H1 (cell line): ENCODE measurements around the gene PRKD1. TPM values are rescaled to one million over a fixed set of nuclear protein-coding genes. Genes with fewer than 3 reads are reported as not detected.

Experiments used
- CTCF ChIA-PET: fragments of 300-600 bp; sonication (Branson Sonifier 250); formaldehyde crosslinking; loops from one replicate; lab custom pipeline; 2021; ENCODE audit not compliant: partially characterized antibody; lab: Charles Lee
- POLR2A ChIA-PET: fragments of 300-600 bp; sonication (Branson Sonifier 250); formaldehyde crosslinking; loops from one replicate; lab custom pipeline; 2021; ENCODE audit warnings: inconsistent platforms; ENCODE audit not compliant: partially characterized antibody; lab: Charles Lee
- DNase-seq, 2 experiments: peaks; one replicate each; pipeline versions ENCODE4 v3.0.0 to v3.0.0-alpha.2; 2010 to 2022; ENCODE audit warnings: low spot score in 2 of 2, low read depth in 1 of 2, mixed read lengths in 1 of 2
- FAIRE-seq: peaks from 2 replicates; lab custom pipeline; 2011; peaks lifted over from hg19 to GRCh38; lab: Jason Lieb, UNC
- H2AFZ ChIP-seq: 2 replicates; pipeline ENCODE4 v1.8.1; 2012; ENCODE audit warnings: low read length, inconsistent platforms
- H2AK5ac ChIP-seq: 2 replicates; pipeline ENCODE4 v1.6.1; 2013; ENCODE audit warnings: low read depth, low read length
- H2BK120ac ChIP-seq: replicated peaks from 2 replicates; pipeline ENCODE3; 2013; ENCODE audit warnings: low read depth, low read length, inconsistent platforms
- H2BK12ac ChIP-seq: 2 replicates; pipeline ENCODE4 v1.6.1; 2013; ENCODE audit warnings: low read depth, low read length
- H2BK15ac ChIP-seq: 2 replicates; pipeline ENCODE4 v1.6.1; 2013; ENCODE audit warnings: low read length
- H2BK20ac ChIP-seq: 2 replicates; pipeline ENCODE4 v1.6.1; 2013; ENCODE audit warnings: low read length
- H2BK5ac ChIP-seq: 2 replicates; pipeline ENCODE4 v1.6.1; 2013; ENCODE audit warnings: low read depth, low read length
- H3K14ac ChIP-seq: 2 replicates; pipeline ENCODE4 v1.6.1; 2013; ENCODE audit warnings: inconsistent platforms; ENCODE audit not compliant: insufficient read length
- H3K18ac ChIP-seq: 2 replicates; pipeline ENCODE4 v1.6.1; 2013; ENCODE audit warnings: low read length; ENCODE audit errors: extremely low read depth
- H3K23ac ChIP-seq: 2 replicates; pipeline ENCODE4 v1.6.1; 2013; ENCODE audit warnings: inconsistent platforms; ENCODE audit not compliant: insufficient read length
- H3K23me2 ChIP-seq: 2 replicates; pipeline ENCODE4 v1.6.1; 2013; ENCODE audit warnings: low read depth, low read length
- H3K27ac ChIP-seq: 2 replicates; pipeline ENCODE4 v1.6.1; 2011; ENCODE audit warnings: low read depth, low read length, inconsistent platforms
- H3K27me3 ChIP-seq, 4 experiments: replicated peaks in 1 of 4; 1 replicate in 1 of 4; 2 replicates in 3 of 4; pipeline versions ENCODE4 v1.6.1 to v1.8.1; 2011 to 2013; ENCODE audit warnings: low read length in 3 of 4, mild to moderate bottlenecking in 3 of 4, inconsistent platforms in 2 of 4, mixed read lengths in 2 of 4, moderate library complexity in 1 of 4; ENCODE audit not compliant: control insufficient read depth in 3 of 4, insufficient read depth in 3 of 4; ENCODE audit errors: extremely low read depth in 1 of 4
- H3K36me3 ChIP-seq, 4 experiments: 2 replicates each; pipeline versions ENCODE4 v1.6.1 to v1.8.1; 2011 to 2013; ENCODE audit warnings: mild to moderate bottlenecking in 4 of 4, low read length in 3 of 4, moderate library complexity in 2 of 4, control low read depth in 1 of 4, inconsistent platforms in 1 of 4; ENCODE audit not compliant: insufficient read depth in 4 of 4, control insufficient read depth in 2 of 4
- H3K4ac ChIP-seq: replicated peaks from 2 replicates; pipeline ENCODE3; 2013; ENCODE audit warnings: low read length, low read depth, mixed read lengths, inconsistent platforms; ENCODE audit not compliant: insufficient read length
- H3K4me1 ChIP-seq, 4 experiments: replicated peaks in 1 of 4; 1 replicate in 1 of 4; 2 replicates in 3 of 4; pipeline versions ENCODE4 v1.6.1 to v1.8.1; 2011 to 2013; ENCODE audit warnings: low read length in 3 of 4, inconsistent platforms in 2 of 4, mixed read lengths in 1 of 4; ENCODE audit not compliant: insufficient read depth in 4 of 4, control insufficient read depth in 3 of 4
- H3K4me2 ChIP-seq, 2 experiments: 2 replicates each; pipeline versions ENCODE4 v1.6.1 to v1.8.1; 2011 to 2013; ENCODE audit warnings: low read depth in 2 of 2, low read length in 2 of 2, control low read depth in 1 of 2, inconsistent platforms in 1 of 2, mild to moderate bottlenecking in 1 of 2; ENCODE audit not compliant: insufficient read depth in 1 of 2
- H3K4me3 ChIP-seq, 4 experiments: fragments of 200-600, 300-600 bp in 1 of 4; sonication (generic), shearing (Covaris generic), sonication (Bioruptor Twin) in 1 of 4; 2 replicates each; pipeline versions ENCODE4 v1.5.1 to v1.8.1; 2011 to 2016; ENCODE audit warnings: low read length in 4 of 4, low read depth in 3 of 4, control low read depth in 2 of 4, inconsistent platforms in 2 of 4, mild to moderate bottlenecking in 2 of 4, mixed read lengths in 1 of 4, moderate library complexity in 1 of 4; ENCODE audit not compliant: insufficient read depth in 2 of 4; ENCODE audit errors: extremely low read depth in 1 of 4
- H3K56ac ChIP-seq: replicated peaks from 2 replicates; pipeline ENCODE3; 2013; ENCODE audit warnings: low read depth, mild to moderate bottlenecking, mixed read lengths, low read length, inconsistent platforms; ENCODE audit not compliant: insufficient read length
- H3K79me1 ChIP-seq: 2 replicates; pipeline ENCODE4 v1.6.1; 2013; ENCODE audit warnings: low read depth, low read length, control low read depth
- H3K79me2 ChIP-seq, 2 experiments: 2 replicates each; pipeline versions ENCODE4 v1.6.1 to v1.8.1; 2012 to 2013; ENCODE audit warnings: low read length in 2 of 2, mild to moderate bottlenecking in 2 of 2, inconsistent platforms in 1 of 2; ENCODE audit not compliant: insufficient read depth in 2 of 2, control insufficient read depth in 1 of 2
- H3K9ac ChIP-seq, 4 experiments: replicated peaks in 1 of 4; 1 replicate in 1 of 4; 2 replicates in 3 of 4; pipeline versions ENCODE4 v1.6.1 to v1.8.1; 2011 to 2013; ENCODE audit warnings: low read depth in 3 of 4, low read length in 3 of 4, control low read depth in 2 of 4, mild to moderate bottlenecking in 2 of 4, moderate library complexity in 2 of 4, inconsistent platforms in 1 of 4; ENCODE audit errors: extremely low read depth in 1 of 4
- H3K9me3 ChIP-seq, 2 experiments: 2 replicates each; pipeline versions ENCODE4 v1.6.1 to v1.8.1; 2012 to 2013; ENCODE audit warnings: mild to moderate bottlenecking in 2 of 2, moderate library complexity in 2 of 2, control low read depth in 1 of 2, inconsistent platforms in 1 of 2, low read depth in 1 of 2, low read length in 1 of 2, mixed read lengths in 1 of 2; ENCODE audit not compliant: insufficient read depth in 2 of 2
- H4K20me1 ChIP-seq, 2 experiments: replicated peaks in 1 of 2; 2 replicates each; pipeline versions ENCODE3 to v1.8.1; 2011 to 2013; ENCODE audit warnings: inconsistent platforms in 2 of 2, low read length in 2 of 2, mild to moderate bottlenecking in 1 of 2; ENCODE audit not compliant: insufficient read depth in 2 of 2, control insufficient read depth in 1 of 2
- H4K5ac ChIP-seq: 2 replicates; pipeline ENCODE4 v1.6.1; 2013; ENCODE audit warnings: low read length, low read depth, mixed read lengths, inconsistent platforms; ENCODE audit not compliant: insufficient read length
- H4K8ac ChIP-seq: 2 replicates; pipeline ENCODE4 v1.8.0; 2013; ENCODE audit warnings: mild to moderate bottlenecking, moderate library complexity, low read length, inconsistent platforms; ENCODE audit not compliant: insufficient read depth; ENCODE audit errors: extremely low read depth
- H4K91ac ChIP-seq: replicated peaks from 2 replicates; pipeline ENCODE3; 2013; ENCODE audit warnings: low read length, mixed read lengths, inconsistent platforms; ENCODE audit not compliant: insufficient read length
- BACH1 ChIP-seq: IDR thresholded peaks from 2 replicates; pipeline ENCODE4 v1.6.1; 2012; ENCODE audit warnings: low read length, improper control_type of control experiment
- CHD1 ChIP-seq: IDR thresholded peaks from 2 replicates; pipeline ENCODE4 v1.6.1; 2012; ENCODE audit warnings: low read depth, low read length, improper control_type of control experiment
- EGR1 ChIP-seq: IDR thresholded peaks from 2 replicates; pipeline ENCODE4 v1.6.1; 2011; ENCODE audit warnings: low read depth, low read length, borderline replicate concordance
- EZH2 ChIP-seq: fragments of 200-600 bp; sonication (generic); IDR thresholded peaks from 2 replicates; pipeline ENCODE4 v1.7.1; 2012; ENCODE audit warnings: low read depth, mild to moderate bottlenecking, moderate library complexity, low read length, inconsistent platforms; ENCODE audit not compliant: severe bottlenecking
- KDM5A ChIP-seq: fragments of 200-600 bp; IDR thresholded peaks from 2 replicates; pipeline ENCODE4 v1.7.1; 2012; ENCODE audit warnings: mild to moderate bottlenecking, low read length, inconsistent platforms, mixed read lengths
- MAFK ChIP-seq: IDR thresholded peaks from 2 replicates; pipeline ENCODE4 v1.6.1; 2012; ENCODE audit warnings: low read depth, mild to moderate bottlenecking, improper control_type of control experiment, low read length
- NRF1 ChIP-seq: IDR thresholded peaks from 2 replicates; pipeline ENCODE4 v1.6.1; 2011; ENCODE audit warnings: mild to moderate bottlenecking, low read depth, low read length, improper control_type of control experiment
- PHF8 ChIP-seq: fragments of 200-600 bp; sonication (generic); conservative IDR thresholded peaks from 2 replicates; pipeline ENCODE4 v1.7.1; 2012; ENCODE audit warnings: low read depth, mild to moderate bottlenecking, inconsistent platforms, low read length, moderate library complexity
- POLR2AphosphoS5 ChIP-seq: IDR thresholded peaks from 2 replicates; pipeline ENCODE4 v1.6.1; 2011; ENCODE audit warnings: low read depth, low read length
- RFX5 ChIP-seq: IDR thresholded peaks from 2 replicates; pipeline ENCODE4 v1.6.1; 2011; ENCODE audit warnings: low read depth, low read length, improper control_type of control experiment, borderline replicate concordance
- SP1 ChIP-seq: IDR thresholded peaks from 2 replicates; pipeline ENCODE4 v1.6.1; 2011; ENCODE audit warnings: low read depth, low read length
- SUZ12 ChIP-seq: fragments of 200-600 bp; sonication (generic); IDR thresholded peaks from 2 replicates; pipeline ENCODE4 v1.6.1; 2012; ENCODE audit warnings: mild to moderate bottlenecking, inconsistent platforms, low read length, moderate library complexity, mixed read lengths
- TBP ChIP-seq: IDR thresholded peaks from 2 replicates; pipeline ENCODE4 v1.6.1; 2011; ENCODE audit warnings: low read depth, low read length, improper control_type of control experiment
- TEAD4 ChIP-seq: IDR thresholded peaks from 2 replicates; pipeline ENCODE4 v1.6.1; 2012; ENCODE audit warnings: low read depth, low read length, inconsistent platforms, mixed read lengths
- ZNF274 ChIP-seq: IDR thresholded peaks from 2 replicates; pipeline ENCODE4 v1.7.0; 2012; ENCODE audit warnings: low read length, borderline replicate concordance; ENCODE audit errors: extremely low read depth
- polyA plus RNA-seq, 7 experiments: library from polyadenylated mRNA; depleted of rRNA in 3 of 7; stranded (reverse) in 5 of 7; unstranded in 2 of 7; fragments of >200 nt in 5 of 7; fragments of 200-250 nt in 2 of 7; gene quantifications; 1 replicate in 5 of 7; 2 replicates in 1 of 7; 4 replicates in 1 of 7; pipeline versions ENCODE4 v1.2.1 to v1.2.3, GENCODE V29; 2011 to 2013; ENCODE audit warnings: missing spikeins in 2 of 7, mixed read lengths in 2 of 7
- total RNA-seq: library from RNA; stranded (reverse); fragmentation: NEBNext Ultra II Directional; extraction: Animal tissue kit (Norgen Biotek cat#: 25700); gene quantifications from 2 replicates; pipeline ENCODE4 v1.2.1, GENCODE V29; 2021
- TF ChIP-seq, protein P1 (sequence below): IDR thresholded peaks from 2 replicates; pipeline ENCODE4 v1.6.1; 2012; ENCODE audit warnings: inconsistent platforms

PRKD1 gene
- total and polyA plus RNA-seq, 2 of the 8 experiments (the other 6 are each of a cell fraction or from before 2014, with no cell fraction given): 3.6 to 6.8 TPM

DNA sequence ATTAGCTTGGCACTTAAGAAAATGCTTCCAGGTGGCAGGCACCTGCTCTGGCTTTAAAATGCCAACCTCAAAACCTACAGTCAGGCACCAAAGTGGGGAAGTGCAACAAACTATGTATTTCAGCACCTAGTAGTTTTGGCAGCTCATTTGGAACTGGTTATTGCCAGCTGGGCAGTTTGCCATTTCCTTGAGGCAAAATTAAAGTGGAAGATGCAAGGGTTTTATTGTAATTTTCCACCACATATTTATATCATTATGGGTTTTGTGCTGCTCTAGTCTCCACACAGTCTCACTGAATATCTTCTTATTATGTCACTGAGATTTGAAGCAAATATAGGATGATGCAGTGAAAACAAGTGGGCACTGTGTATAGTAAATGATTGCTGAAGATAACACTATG lies 117.0 kb downstream of the PRKD1 start:
- Histone ChIP-seq H2AK5ac (no peak overlapping the region), H3K27me3 (no peaks in the 10 kb centered on the region), H4K91ac (no peak overlapping the region), H2BK5ac (no peak overlapping the region), H3K79me2 (no peaks in the 10 kb centered on the region; a peak in 1 of 4 replicates), H3K23ac (no peak overlapping the region), H2BK15ac (no peak overlapping the region), H3K79me1 (no peaks in the 10 kb centered on the region), H3K4me3 (no peak overlapping the region), H3K9me3 (no peaks in the 10 kb centered on the region), H3K56ac (no peak overlapping the region), H2AFZ (no peak overlapping the region), H3K36me3 (no peaks in the 10 kb centered on the region), H3K23me2 (no peaks in the 10 kb centered on the region), H2BK20ac (no peak overlapping the region), H4K5ac (no peak overlapping the region), H2BK12ac (no peak overlapping the region), H2BK120ac (no peak overlapping the region), H3K18ac (no peak overlapping the region), H4K20me1 (no peaks in the 10 kb centered on the region), H3K4me1 (peaks cover 0 to 4% (median 2%) of the 10 kb centered on the region in 4 experiments; a peak in 4 of 7 replicates), H4K8ac (no peak overlapping the region), H3K27ac (no peak overlapping the region), H3K14ac (no peak overlapping the region), H3K4ac (no peak overlapping the region), H3K9ac (no peak overlapping the region), H3K4me2 (no peak overlapping the region)
- no peak for FAIRE-seq
- CTCF ChIA-PET: no interaction called here
- TF ChIP-seq SP1 (no peak), TBP (no peak), RFX5 (no peak), MAFK (no peak), ZNF274 (no peak), SUZ12 (no peak), NRF1 (no peak), PHF8 (no peak), TEAD4 (no peak), POLR2AphosphoS5 (no peak), EGR1 (no peak), KDM5A (no peak), CHD1 (no peak), EZH2 (no peak), BACH1 (no peak)
- TF ChIP-seq, protein P1, sequence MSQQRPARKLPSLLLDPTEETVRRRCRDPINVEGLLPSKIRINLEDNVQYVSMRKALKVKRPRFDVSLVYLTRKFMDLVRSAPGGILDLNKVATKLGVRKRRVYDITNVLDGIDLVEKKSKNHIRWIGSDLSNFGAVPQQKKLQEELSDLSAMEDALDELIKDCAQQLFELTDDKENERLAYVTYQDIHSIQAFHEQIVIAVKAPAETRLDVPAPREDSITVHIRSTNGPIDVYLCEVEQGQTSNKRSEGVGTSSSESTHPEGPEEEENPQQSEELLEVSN: no peak
- no peak for DNase-seq
- POLR2A ChIA-PET: no interaction called here
